ENCODE measurements around the gene CTNNB1.

DNA sequence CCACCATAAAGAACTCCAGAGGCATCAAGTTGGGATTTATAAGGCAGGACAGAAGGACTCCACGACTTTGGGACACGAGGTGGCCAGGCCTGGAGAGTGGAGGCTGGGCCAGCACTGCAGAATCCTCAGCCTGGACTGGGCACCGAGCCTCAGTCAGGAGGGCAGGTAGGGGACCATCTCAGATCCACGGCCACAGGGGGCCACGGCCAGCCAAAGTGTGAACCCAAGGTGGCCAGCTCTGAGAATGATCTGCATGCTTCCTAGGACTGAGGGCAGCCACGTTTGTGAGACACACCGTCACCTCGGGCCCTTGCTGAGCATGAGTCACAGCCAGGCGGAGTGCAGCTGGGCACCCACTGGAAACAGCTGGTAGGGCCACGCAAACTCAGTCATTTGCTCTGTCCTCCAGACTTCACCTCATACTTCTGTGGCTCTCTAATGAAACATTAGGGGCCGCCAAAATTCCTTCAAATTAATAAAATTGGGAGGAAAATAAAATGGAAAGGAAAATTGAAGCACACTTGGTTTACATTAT, 65.8 kb downstream of the CTNNB1 start:
- TF ChIP-seq EP300 (IDR thresholded peaks at IDR 0.05) = no peak
- TF ChIP-seq POLR2AphosphoS5 (IDR thresholded peaks at IDR 0.05) = no peak

Data from esophagus muscularis mucosa (tissue), 3 donors.